Measurements from ENCODE around the gene CUL4A.
"Not testable (repeated sequence)": the region's sequence is repeated elsewhere in the genome, so short reads cannot be mapped to it uniquely, and the experiment has no call there.

- TF ChIP-seq CTCF (IDR thresholded peaks at IDR 0.05 in 4 of 5, conservative IDR thresholded peaks at IDR 0.05 in 1 of 5); POLR2A (IDR thresholded peaks at IDR 0.05): not testable (repeated sequence)
Observed at GRCh38 chr13:113257908-113258307, 48.5 kb downstream of the CUL4A start.
